Right lobe of liver (tissue), 4 donors: ENCODE measurements around the gene THAP5.

Experiments
- POLR2A ChIP-seq: fragments of 450-650 bp; IDR thresholded peaks from one replicate; pipeline ENCODE4 v1.6.1; 2017; ENCODE audit warnings: antibody characterized with exemption, mild to moderate bottlenecking
- TF ChIP-seq, protein P1 (sequence below), 4 donors: fragments of 200-600 bp in 3 of 4; fragments of 450-650 bp in 1 of 4; IDR thresholded peaks; one replicate each; pipeline versions ENCODE4 v1.5.1 to v1.8.0; 2016 to 2022; ENCODE audit warnings: antibody characterized with exemption in 4 of 4, mild to moderate bottlenecking in 2 of 4
- donor health status: DM: no; HTN: no; CAD: no.
- donor health status: DM: no; HTN: no; CAD: no.
- donor health status: DM: no; HTN: yes; CAD: no.

DNA sequence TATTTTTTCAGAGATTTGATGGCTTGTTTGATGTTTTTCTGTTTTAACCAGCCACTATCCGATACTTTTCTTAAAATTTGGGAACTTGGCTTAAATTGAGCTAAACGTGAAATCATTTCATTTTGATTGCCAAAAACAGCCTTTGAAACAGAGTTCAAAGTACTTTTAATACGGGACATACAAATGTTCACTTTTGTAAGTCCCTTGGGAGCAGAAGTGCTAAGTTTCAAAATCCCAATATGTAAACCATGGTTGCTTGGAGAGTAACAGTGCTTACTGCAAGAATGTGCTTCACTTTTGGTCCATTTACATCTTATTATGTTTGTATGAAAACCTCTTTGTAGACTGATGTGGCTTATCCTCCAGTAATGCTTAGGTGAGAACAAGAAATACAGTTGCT lies 54.5 kb downstream of the THAP5 start:
- TF ChIP-seq, protein P1, sequence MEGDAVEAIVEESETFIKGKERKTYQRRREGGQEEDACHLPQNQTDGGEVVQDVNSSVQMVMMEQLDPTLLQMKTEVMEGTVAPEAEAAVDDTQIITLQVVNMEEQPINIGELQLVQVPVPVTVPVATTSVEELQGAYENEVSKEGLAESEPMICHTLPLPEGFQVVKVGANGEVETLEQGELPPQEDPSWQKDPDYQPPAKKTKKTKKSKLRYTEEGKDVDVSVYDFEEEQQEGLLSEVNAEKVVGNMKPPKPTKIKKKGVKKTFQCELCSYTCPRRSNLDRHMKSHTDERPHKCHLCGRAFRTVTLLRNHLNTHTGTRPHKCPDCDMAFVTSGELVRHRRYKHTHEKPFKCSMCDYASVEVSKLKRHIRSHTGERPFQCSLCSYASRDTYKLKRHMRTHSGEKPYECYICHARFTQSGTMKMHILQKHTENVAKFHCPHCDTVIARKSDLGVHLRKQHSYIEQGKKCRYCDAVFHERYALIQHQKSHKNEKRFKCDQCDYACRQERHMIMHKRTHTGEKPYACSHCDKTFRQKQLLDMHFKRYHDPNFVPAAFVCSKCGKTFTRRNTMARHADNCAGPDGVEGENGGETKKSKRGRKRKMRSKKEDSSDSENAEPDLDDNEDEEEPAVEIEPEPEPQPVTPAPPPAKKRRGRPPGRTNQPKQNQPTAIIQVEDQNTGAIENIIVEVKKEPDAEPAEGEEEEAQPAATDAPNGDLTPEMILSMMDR (IDR thresholded peaks at IDR 0.05), result no peak
- no peak for TF ChIP-seq POLR2A
